GM12875 (cell line): ENCODE data around the gene CFAP73.

Experiments
- H3K4me3 ChIP-seq: one replicate; pipeline ENCODE4 v1.5.1; 2011; ENCODE audit warnings: low read depth, low read length, control low read depth
- TF ChIP-seq, protein P1 (sequence below): IDR thresholded peaks from 2 replicates; pipeline ENCODE4 v1.5.1; 2011; ENCODE audit warnings: low read depth, mild to moderate bottlenecking, control low read depth, inconsistent platforms, low read length, moderate library complexity, borderline replicate concordance; ENCODE audit not compliant: insufficient read depth

Gene CFAP73

DNA sequence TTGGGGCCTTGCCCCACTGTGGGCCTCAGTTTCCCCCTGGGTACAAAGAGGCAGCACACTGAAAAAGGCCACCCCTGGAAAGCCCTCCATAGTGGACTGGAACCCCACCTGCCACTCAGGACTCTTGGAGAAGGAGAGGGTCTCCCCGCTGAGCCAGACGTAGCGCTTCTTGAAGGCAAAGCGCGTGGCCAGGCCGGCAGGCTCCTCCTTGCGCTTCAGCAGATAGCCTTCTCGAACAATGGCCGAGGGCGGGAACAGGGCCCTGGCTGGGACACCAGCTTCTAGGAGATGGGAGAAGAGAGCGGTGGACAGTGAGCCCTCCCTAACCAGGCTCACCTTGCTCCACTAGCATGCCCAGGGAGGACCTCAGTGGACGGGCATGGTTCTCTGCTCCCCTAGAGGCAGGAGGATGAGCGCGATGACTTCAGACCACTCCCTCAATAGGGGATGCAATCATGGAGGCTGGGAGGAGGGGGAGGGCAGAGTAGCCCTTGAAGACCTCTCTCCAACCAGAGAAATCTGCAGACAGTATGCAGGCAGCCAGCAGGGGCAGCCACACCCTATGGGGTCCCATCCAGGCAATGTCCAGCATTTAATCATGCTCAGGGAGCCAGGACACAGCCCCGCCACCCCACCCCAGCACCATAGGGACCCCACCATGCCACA, 43.8 kb upstream of the CFAP73 start:
- TF ChIP-seq, protein P1, sequence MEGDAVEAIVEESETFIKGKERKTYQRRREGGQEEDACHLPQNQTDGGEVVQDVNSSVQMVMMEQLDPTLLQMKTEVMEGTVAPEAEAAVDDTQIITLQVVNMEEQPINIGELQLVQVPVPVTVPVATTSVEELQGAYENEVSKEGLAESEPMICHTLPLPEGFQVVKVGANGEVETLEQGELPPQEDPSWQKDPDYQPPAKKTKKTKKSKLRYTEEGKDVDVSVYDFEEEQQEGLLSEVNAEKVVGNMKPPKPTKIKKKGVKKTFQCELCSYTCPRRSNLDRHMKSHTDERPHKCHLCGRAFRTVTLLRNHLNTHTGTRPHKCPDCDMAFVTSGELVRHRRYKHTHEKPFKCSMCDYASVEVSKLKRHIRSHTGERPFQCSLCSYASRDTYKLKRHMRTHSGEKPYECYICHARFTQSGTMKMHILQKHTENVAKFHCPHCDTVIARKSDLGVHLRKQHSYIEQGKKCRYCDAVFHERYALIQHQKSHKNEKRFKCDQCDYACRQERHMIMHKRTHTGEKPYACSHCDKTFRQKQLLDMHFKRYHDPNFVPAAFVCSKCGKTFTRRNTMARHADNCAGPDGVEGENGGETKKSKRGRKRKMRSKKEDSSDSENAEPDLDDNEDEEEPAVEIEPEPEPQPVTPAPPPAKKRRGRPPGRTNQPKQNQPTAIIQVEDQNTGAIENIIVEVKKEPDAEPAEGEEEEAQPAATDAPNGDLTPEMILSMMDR: no peak
- no peak overlapping the region for H3K4me3 ChIP-seq

DNA sequence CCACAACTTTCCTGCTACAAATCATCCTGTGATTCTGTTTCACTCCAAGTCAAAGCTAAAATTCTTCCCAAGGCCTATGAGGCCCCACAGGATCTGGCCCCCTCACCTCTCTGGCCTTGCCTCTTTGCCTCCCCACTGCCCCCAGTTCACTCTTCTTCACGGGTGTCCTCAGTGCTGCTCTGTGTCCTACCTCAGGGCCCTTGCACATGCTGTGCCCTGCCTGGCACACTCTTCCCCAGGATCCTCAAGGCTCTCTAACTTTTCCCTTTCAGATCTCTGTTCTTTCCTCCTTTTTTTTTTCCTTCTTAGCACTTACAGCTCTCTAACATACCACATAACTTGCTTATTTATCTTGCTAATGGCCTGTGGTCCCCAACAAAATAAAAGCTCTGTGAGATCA, 43.2 kb upstream of the CFAP73 start:
- no peak overlapping the region for H3K4me3 ChIP-seq

DNA sequence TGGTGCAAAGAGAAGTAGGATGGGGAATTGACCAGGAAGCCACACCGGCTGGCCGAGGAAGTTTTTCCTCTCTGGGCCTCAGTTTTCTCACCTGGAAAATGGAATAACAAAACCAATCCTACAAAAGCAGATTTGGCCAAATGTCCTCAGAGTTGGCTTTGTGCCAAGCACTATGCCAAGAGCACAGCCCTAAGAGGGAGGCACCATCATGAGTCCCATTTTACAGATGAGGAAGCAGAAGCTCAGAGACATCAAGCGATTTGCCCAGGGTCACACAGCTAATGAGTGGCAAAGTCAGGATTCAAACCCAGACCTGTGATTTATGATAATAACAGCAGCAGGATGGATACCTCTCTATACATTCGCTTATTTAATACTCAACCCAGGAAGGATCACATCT, 41.2 kb upstream of the CFAP73 start:
- TF ChIP-seq, protein P1: no peak

More for the DNA sequence above, 43.2 kb upstream of the CFAP73 start:
- TF ChIP-seq, protein P1: no peak

DNA sequence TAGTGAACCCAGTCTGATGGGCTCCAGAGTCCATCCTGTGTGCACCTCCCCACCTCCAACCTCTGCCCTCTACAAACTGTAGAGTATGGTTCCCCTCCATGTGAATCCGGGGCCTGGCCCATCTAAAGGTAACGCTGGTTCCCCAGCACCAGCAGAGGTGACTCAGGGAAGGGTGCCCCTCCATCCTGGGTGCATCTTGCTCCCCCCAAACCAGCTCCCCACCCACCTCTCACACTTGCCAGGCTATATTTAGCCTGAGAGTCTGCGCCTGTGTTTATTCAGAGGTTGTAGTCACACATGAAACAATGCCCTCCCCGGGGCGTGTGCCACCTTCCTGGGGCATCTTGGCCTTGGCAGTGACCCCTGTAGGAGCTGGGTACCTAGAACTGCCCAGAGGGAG, 40.2 kb upstream of the CFAP73 start:
- H3K4me3 ChIP-seq: no peak overlapping the region
- TF ChIP-seq, protein P1: no peak

More for the DNA sequence above, 41.2 kb upstream of the CFAP73 start:
- no peak overlapping the region for H3K4me3 ChIP-seq

DNA sequence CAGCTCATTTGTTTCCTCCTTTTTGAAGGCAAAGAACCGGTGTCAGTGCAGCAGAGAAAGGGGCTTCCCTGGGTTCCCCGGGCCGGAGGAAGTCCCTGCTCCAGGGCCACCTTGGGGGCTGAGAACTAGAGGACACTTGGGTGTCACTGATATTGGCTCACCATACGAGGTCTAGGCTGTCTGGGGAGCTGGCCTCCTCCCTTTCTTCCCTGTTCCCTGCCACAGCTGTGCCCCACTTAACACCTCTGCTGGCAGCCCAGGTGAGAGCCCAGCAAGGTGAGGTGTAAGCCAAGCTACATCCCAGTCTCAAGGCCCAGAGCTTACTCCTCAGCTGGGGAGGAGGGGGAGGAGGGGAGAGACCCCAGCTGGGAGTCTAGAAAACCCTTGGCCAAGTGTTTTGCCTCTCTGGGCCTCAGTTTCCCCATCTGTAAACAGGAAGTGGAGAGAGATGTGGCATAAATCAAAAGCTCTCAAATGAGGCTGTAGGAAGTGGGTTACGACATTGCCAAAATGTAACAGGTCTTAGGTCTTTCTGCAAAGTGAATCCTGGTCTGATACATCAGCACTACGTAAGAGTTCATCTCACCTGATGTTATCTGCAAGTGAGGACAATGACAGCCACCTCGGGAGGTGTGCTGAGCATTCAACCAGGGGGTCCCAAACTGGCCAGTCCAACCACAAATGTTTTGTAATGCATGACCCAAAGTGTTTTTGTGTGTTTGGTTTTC, 39.5 kb upstream of the CFAP73 start:
- H3K4me3 ChIP-seq: no peak overlapping the region
- TF ChIP-seq, protein P1: no peak

DNA sequence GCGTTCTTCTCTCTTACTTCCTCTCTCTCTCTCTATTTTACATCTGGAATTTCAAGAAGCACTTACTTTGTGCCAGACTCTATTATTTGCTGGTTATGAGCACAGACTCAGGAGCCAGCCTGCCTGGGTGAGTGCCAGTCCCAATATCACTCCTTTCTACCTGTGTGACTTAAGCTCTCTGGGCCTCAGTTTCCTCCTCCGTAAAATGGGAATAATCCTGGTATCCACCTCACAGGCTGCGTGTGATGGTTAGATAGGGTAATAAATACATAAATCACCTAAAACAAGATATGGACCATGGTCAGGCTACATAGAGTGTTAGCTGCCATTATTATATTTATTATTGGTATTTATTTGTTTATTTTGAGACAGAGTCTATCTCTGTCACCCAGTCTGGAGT, 38.3 kb upstream of the CFAP73 start:
- TF ChIP-seq, protein P1: no peak
- H3K4me3 ChIP-seq: no peak overlapping the region
